ENCODE measurements around the gene ARX. TPM values are rescaled to one million over a fixed set of nuclear protein-coding genes. Genes with fewer than 3 reads are reported as not detected.
A peak's percentile ranks its signal among the peaks of the same experiment; 100 is the strongest.

The ARX gene
- total RNA-seq, 1 experiment from 2014 or later, result 0.24 TPM

GRCh38 chrX:25005034-25005381, 10.8 kb downstream of the ARX start:
- H2BK15ac ChIP-seq (ENCODE audit: low read depth, low read length), result no peak overlapping the region
- H3K4me2 ChIP-seq (ENCODE audit: insufficient read depth, insufficient read length, low read length), result peak overlapping the region; percentile 55
- Mint-ChIP-seq H3K36me3 (ENCODE audit: insufficient read depth in 1 of 3, low read depth in 3 of 3) (peaks cover 0 to 10% (median 0%) of the 10 kb centered on the region in 3 experiments; a peak in 3 of 7 replicates), H3K9me3 (peaks cover 6 to 8% of the 10 kb centered on the region in 2 experiments; a peak in 4 of 5 replicates), H3K4me3 (peak overlapping the region in 1 of 2 experiments; percentile 73; a peak in 3 of 5 replicates), H3K27ac (no peak overlapping the region), H3K27me3 (ENCODE audit: low read depth) (peaks cover 98% of the 10 kb centered on the region), H3K4me1 (peaks cover 43 to 69% of the 10 kb centered on the region in 2 experiments)
- peaks cover 86% of the 10 kb centered on the region for H3K27me3 ChIP-seq (ENCODE audit: insufficient read depth, low read length)
- H4K91ac ChIP-seq (ENCODE audit: insufficient read length, low read depth, low read length), result no peak overlapping the region
- no peak overlapping the region for H2AK5ac ChIP-seq (ENCODE audit: insufficient read length, low read length)
- no peak overlapping the region for H3K56ac ChIP-seq (ENCODE audit: insufficient read length, low read depth, low read length)
- no peak for TF ChIP-seq CTCF (conservative IDR thresholded peaks at IDR 0.05)
- no peak overlapping the region for H3K9ac ChIP-seq (ENCODE audit: extremely low read depth, insufficient read length, low read length)
- no CpG with 5 or more reads among the region's 23 CpGs for WGBS (ENCODE audit: extremely low coverage, insufficient read length, low lambda C conversion rate)
- H3K14ac ChIP-seq (ENCODE audit: insufficient read depth, low read length), result no peak overlapping the region
- no peak for DNase-seq
- no peak overlapping the region for H2BK5ac ChIP-seq (ENCODE audit: insufficient read length, low read length)
- H3K4ac ChIP-seq (ENCODE audit: low read depth, low read length), result no peak overlapping the region
- no peaks in the 10 kb centered on the region for H3K79me1 ChIP-seq (ENCODE audit: insufficient read depth, low read depth, low read length, poor library complexity, severe bottlenecking)
- H3K79me2 ChIP-seq (ENCODE audit: insufficient read depth, low read length), result no peaks in the 10 kb centered on the region
- H2BK12ac ChIP-seq (ENCODE audit: insufficient read length, low read depth, low read length), result no peak overlapping the region
- no peak overlapping the region for H3T11ph ChIP-seq (ENCODE audit: low read length)
- no peak overlapping the region for H2AFZ ChIP-seq (ENCODE audit: low read length)
- no peak overlapping the region for H2BK120ac ChIP-seq (ENCODE audit: low read depth, low read length, poor library complexity, severe bottlenecking)
- H3K4me1 ChIP-seq (ENCODE audit: insufficient read depth, low read length), result no peaks in the 10 kb centered on the region; the same call in 1 of the 2 replicates
- peaks cover 26% of the 10 kb centered on the region for H3K23me2 ChIP-seq (ENCODE audit: insufficient read length, low read depth, low read length, poor library complexity, severe bottlenecking)
- H4K5ac ChIP-seq (ENCODE audit: insufficient read length, low read depth, low read length), result no peak overlapping the region
- no peaks in the 10 kb centered on the region for H4K20me1 ChIP-seq (ENCODE audit: control insufficient read depth, insufficient read depth, insufficient read length)
- H3K9me3 ChIP-seq (ENCODE audit: control insufficient read depth, low read depth, low read length), result no peaks in the 10 kb centered on the region
- no peak overlapping the region for H2BK20ac ChIP-seq (ENCODE audit: low read depth, low read length, poor library complexity, severe bottlenecking)
- no peak overlapping the region for H3K18ac ChIP-seq (ENCODE audit: insufficient read length, low read depth, low read length)
- H3K23ac ChIP-seq (ENCODE audit: insufficient read length, low read depth, low read length), result no peak overlapping the region
- H3K27ac ChIP-seq (ENCODE audit: insufficient read length, low read depth, low read length), result no peak overlapping the region
- H4K8ac ChIP-seq (replicated peaks; ENCODE audit: insufficient read length, low read depth, low read length), result no peak overlapping the region
